ENCODE data around the gene PTPRN2. TPM values are rescaled to one million over a fixed set of nuclear protein-coding genes. Genes with fewer than 3 reads are reported as not detected.

PTPRN2 gene
- total RNA-seq, 1 donor from 2014 or later, result 7.8 TPM

- no peak for DNase-seq (ENCODE audit: low spot score)
Observed at GRCh38 chr7:157654350-157654749, 933.3 kb downstream of the PTPRN2 start.

- DNase-seq (ENCODE audit: low spot score), result no peak
Observed at GRCh38 chr7:157653827-157654207, 933.8 kb downstream of the PTPRN2 start.

GRCh38 chr7:157652954-157653826, 934.4 kb downstream of the PTPRN2 start:
- no peak for DNase-seq (ENCODE audit: low spot score)

- DNase-seq (ENCODE audit: low spot score), result no peak
Observed at GRCh38 chr7:157652161-157652953, 935.3 kb downstream of the PTPRN2 start.

GRCh38 chr7:157651366-157652160, 936.1 kb downstream of the PTPRN2 start:
- DNase-seq (ENCODE audit: low spot score), result no peak

GRCh38 chr7:157650801-157651200, 936.8 kb downstream of the PTPRN2 start:
- DNase-seq (ENCODE audit: low spot score), result no peak

- DNase-seq (ENCODE audit: low spot score), result no peak
Observed at GRCh38 chr7:157650131-157650631, 937.4 kb downstream of the PTPRN2 start.

GRCh38 chr7:157646551-157646950, 941.1 kb downstream of the PTPRN2 start:
- DNase-seq (ENCODE audit: low spot score), result no peak

- DNase-seq (ENCODE audit: low spot score), result peak; percentile 38
Observed at GRCh38 chr7:157645539-157645938, 942.1 kb downstream of the PTPRN2 start.

- DNase-seq (ENCODE audit: low spot score), result no peak
Observed at GRCh38 chr7:157644946-157645345, 942.7 kb downstream of the PTPRN2 start.

- peak; percentile 32 for DNase-seq (ENCODE audit: low spot score)
Observed at GRCh38 chr7:157643525-157643970, 944.1 kb downstream of the PTPRN2 start.

- peak; percentile 31 for DNase-seq (ENCODE audit: low spot score)
Observed at GRCh38 chr7:157641866-157642265, 945.8 kb downstream of the PTPRN2 start.

- DNase-seq (ENCODE audit: low spot score), result no peak
Observed at GRCh38 chr7:157640144-157640543, 947.5 kb downstream of the PTPRN2 start.

GRCh38 chr7:157638563-157638962, 949.1 kb downstream of the PTPRN2 start:
- no peak for DNase-seq (ENCODE audit: low spot score)

GRCh38 chr7:157637216-157637949, 950.2 kb downstream of the PTPRN2 start:
- no peak for DNase-seq (ENCODE audit: low spot score)

- DNase-seq (ENCODE audit: low spot score), result no peak
Observed at GRCh38 chr7:157635669-157636068, 952.0 kb downstream of the PTPRN2 start.

GRCh38 chr7:157635148-157635500, 952.5 kb downstream of the PTPRN2 start:
- no peak for DNase-seq (ENCODE audit: low spot score)

- DNase-seq (ENCODE audit: low spot score), result no peak
Observed at GRCh38 chr7:157634401-157635147, 953.0 kb downstream of the PTPRN2 start.

GRCh38 chr7:157633465-157634185, 954.0 kb downstream of the PTPRN2 start:
- peak; percentile 30 for DNase-seq (ENCODE audit: low spot score)
